T-cell (primary cell): Measurements from ENCODE around the gene AGAP3. TPM values are rescaled to one million over a fixed set of nuclear protein-coding genes. Genes with fewer than 3 reads are reported as not detected.
A peak's percentile ranks its signal among the peaks of the same experiment; 100 is the strongest.

Experiments
- ATAC-seq, 4 experiments: fragments of 200-7000 bp in 3 of 4; fragments of 150-1000 bp in 1 of 4; cut with Tn5 transposase; replicated peaks in 1 of 4; 1 replicate in 3 of 4; 2 replicates in 1 of 4; pipeline ENCODE4 v1.10.0; 2021; ENCODE audit warnings: moderate library complexity in 3 of 4, mild to moderate bottlenecking in 2 of 4, moderate number of reproducible peaks in 1 of 4
- CTCF ChIA-PET, 2 donors: fragments of 300-600 bp; sonication (Branson Sonifier 250); formaldehyde crosslinking; loops; one replicate each; lab custom pipeline; 2022; ENCODE audit warnings: antibody characterized with exemption in 2 of 2; lab: Charles Lee
- POLR2A ChIA-PET, 2 donors: fragments of 300-600 bp; sonication (Branson Sonifier 250); formaldehyde crosslinking; loops; one replicate each; lab custom pipeline; 2022; ENCODE audit warnings: antibody characterized with exemption in 2 of 2; lab: Charles Lee
- DNase-seq, 35 experiments: peaks; one replicate each; pipeline versions ENCODE4 v3.0.0 to v3.0.0-alpha.2; 2013 to 2023
- H3K27ac ChIP-seq: one replicate; pipeline ENCODE4 v1.5.1; 2013; ENCODE audit warnings: low read length
- H3K27me3 ChIP-seq, 2 experiments: replicated peaks in 1 of 2; 1 replicate in 1 of 2; 2 replicates in 1 of 2; pipeline versions ENCODE4 v1.6.1 to v1.7.0; 2013; ENCODE audit warnings: low read length in 1 of 2, mixed read lengths in 1 of 2; ENCODE audit not compliant: control insufficient read depth in 2 of 2, insufficient read depth in 2 of 2; ENCODE audit errors: extremely low read depth in 1 of 2
- H3K36me3 ChIP-seq, 2 donors: 1 replicate in 1 of 2; 2 replicates in 1 of 2; pipeline versions ENCODE4 v1.6.1 to v1.7.0; 2013; ENCODE audit warnings: low read length in 1 of 2; ENCODE audit not compliant: control insufficient read depth in 2 of 2, insufficient read depth in 1 of 2; ENCODE audit errors: extremely low read depth in 1 of 2
- H3K4me1 ChIP-seq, 2 experiments: 1 replicate in 1 of 2; 2 replicates in 1 of 2; pipeline versions ENCODE4 v1.6.1 to v1.7.0; 2013; ENCODE audit warnings: low read length in 2 of 2, mixed read lengths in 1 of 2; ENCODE audit not compliant: insufficient read depth in 2 of 2, control insufficient read depth in 1 of 2; ENCODE audit errors: extremely low read depth in 1 of 2
- H3K4me3 ChIP-seq, 2 donors: 1 replicate in 1 of 2; 2 replicates in 1 of 2; pipeline versions ENCODE4 v1.5.1 to v1.7.0; 2013; ENCODE audit warnings: mild to moderate bottlenecking in 2 of 2, low read length in 1 of 2, moderate library complexity in 1 of 2; ENCODE audit not compliant: control insufficient read depth in 1 of 2; ENCODE audit errors: extremely low read depth in 1 of 2
- H3K9me3 ChIP-seq: 2 replicates; pipeline ENCODE4 v1.7.0; 2013
- H3K27ac Mint-ChIP-seq, 2 donors: one replicate each; pipeline ENCODE4 v1.8.0; 2020 to 2021; ENCODE audit warnings: mild to moderate bottlenecking in 2 of 2, mixed read lengths in 2 of 2
- H3K27me3 Mint-ChIP-seq, 2 donors: one replicate each; pipeline ENCODE4 v1.8.0; 2021 to 2022; ENCODE audit warnings: mixed read lengths in 2 of 2
- H3K36me3 Mint-ChIP-seq: one replicate; pipeline ENCODE4 v1.8.0; 2021; ENCODE audit warnings: mixed read lengths
- H3K4me1 Mint-ChIP-seq, 3 donors: one replicate each; pipeline ENCODE4 v1.8.0; 2020 to 2022; ENCODE audit warnings: mixed read lengths in 3 of 3, mild to moderate bottlenecking in 1 of 3
- H3K4me3 Mint-ChIP-seq, 3 donors: one replicate each; pipeline ENCODE4 v1.8.0; 2020 to 2022; ENCODE audit warnings: mild to moderate bottlenecking in 3 of 3, mixed read lengths in 3 of 3, moderate library complexity in 3 of 3
- H3K9me3 Mint-ChIP-seq, 3 donors: one replicate each; pipeline ENCODE4 v1.8.0; 2020 to 2022; ENCODE audit warnings: mixed read lengths in 3 of 3
- WGBS: methylation state at CpG from one replicate; pipeline ENCODE4 v1.1.5; 2013; ENCODE audit warnings: missing lambda C conversion rate; ENCODE audit not compliant: insufficient coverage; 5-methylcytosine and 5-hydroxymethylcytosine counted together
- total RNA-seq, 35 experiments: library from RNA in 6 of 35; stranded (reverse) in 6 of 35; fragments of 120-200 nt in 1 of 35; gene quantifications; one replicate each; pipeline versions ENCODE4 v1.2.1 to v1.2.4 and lab custom pipeline; 2013 to 2026

Gene AGAP3
- total RNA-seq, 5 donors from 2014 or later (not counting 1 experiment from before 2014, with no cell fraction given), result 28.2 to 67.3 (median 50.9) TPM

DNA sequence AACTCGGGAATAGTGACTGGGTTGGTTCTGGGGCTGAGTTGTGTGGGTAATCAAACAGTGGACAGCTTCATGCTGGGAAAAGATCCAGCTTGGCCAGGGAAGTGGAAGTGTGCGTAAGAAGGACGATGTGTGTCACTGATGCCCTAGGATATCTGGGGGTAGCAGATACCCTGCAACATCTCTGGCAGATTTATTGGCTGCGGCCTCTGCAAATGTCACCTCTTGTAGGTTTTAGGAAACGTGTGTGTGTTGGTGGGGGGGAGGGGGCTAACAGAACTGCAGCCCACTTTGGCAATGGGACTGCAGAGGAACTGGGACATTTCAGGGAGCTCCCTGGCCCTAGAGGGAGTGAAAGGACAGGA is 965 bp upstream of the AGAP3 start:
- no peaks in the 10 kb centered on the region for H3K9me3 Mint-ChIP-seq
- Histone ChIP-seq H3K4me1 (peaks cover 17 to 74% of the 10 kb centered on the region in 2 experiments), H3K9me3 (no peaks in the 10 kb centered on the region), H3K4me3 (peak overlapping the region in 1 of 2 donors; percentile 57), H3K36me3 (no peaks in the 10 kb centered on the region), H3K27me3 (peaks cover 0 to 22% of the 10 kb centered on the region in 2 experiments), H3K27ac (no peak overlapping the region)
- peak overlapping the region; percentile 74 to 89 (median 84) for H3K4me3 Mint-ChIP-seq
- H3K27ac Mint-ChIP-seq, result peak overlapping the region; percentile 75 to 83
- H3K27me3 Mint-ChIP-seq, result peaks cover 4 to 11% of the 10 kb centered on the region in 2 donors
- peaks cover 42 to 51% (median 51%) of the 10 kb centered on the region in 3 donors for H3K4me1 Mint-ChIP-seq
- no peaks in the 10 kb centered on the region for H3K36me3 Mint-ChIP-seq
- no peak for ATAC-seq
- ChIA-PET POLR2A (interaction anchor here (0.5 to 1.7 kb wide), 4 partner anchors 17 to 82 kb away, joined by 3 to 12 read pairs (median 6); partner anchors contain the start of genes ABCB8 (in 1 of the 2) and GBX1 (in 1 of the 2)), CTCF (interaction anchor here (0.8 to 1.4 kb wide), 3 partner anchors 26 to 57 kb away, joined by 3 to 8 read pairs (median 4); partner anchors contain the start of gene ABCB8 (in 1 of the 2))
- whole genome bisulfite sequencing, result 47% methylated on average over 5 of the region's 5 CpGs
- no peak for DNase-seq

- Histone ChIP-seq H3K27ac (no peak overlapping the region), H3K27me3 (peaks cover 0 to 23% of the 10 kb centered on the region in 2 experiments), H3K4me1 (peaks cover 17 to 63% of the 10 kb centered on the region in 2 experiments), H3K4me3 (peak overlapping the region; percentile 66 to 80), H3K36me3 (no peaks in the 10 kb centered on the region), H3K9me3 (no peaks in the 10 kb centered on the region)
- POLR2A ChIA-PET, result no interaction called here
- under 1% methylated on average over 55 of the region's 56 CpGs for WGBS
- Mint-ChIP-seq H3K27ac (peak overlapping the region in 1 of 2 donors; percentile 39), H3K4me3 (peak overlapping the region; percentile 79 to 92 (median 83)), H3K36me3 (no peaks in the 10 kb centered on the region), H3K9me3 (no peaks in the 10 kb centered on the region), H3K27me3 (peaks cover 4 to 11% of the 10 kb centered on the region in 2 donors), H3K4me1 (peaks cover 44 to 51% (median 50%) of the 10 kb centered on the region in 3 donors)
- CTCF ChIA-PET, result interaction anchor here in 1 of 2 donors (0.6 to 0.7 kb wide), 2 partner anchors 546 to 716 kb away, joined by 3 to 4 read pairs; no protein-coding TSS in a partner anchor
- ATAC-seq (peak in 2 of 4 experiments; percentile 20 to 26), DNase-seq (peak in 5 of 35 experiments; percentile 9 to 55 (median 19))
Measured at GRCh38 chr7:151086802-151087244, 548 bp downstream of the AGAP3 start.

GRCh38 chr7:151087245-151088018 is 1.2 kb downstream of the AGAP3 start:
- CTCF ChIA-PET, result interaction anchor here in 1 of 2 donors (0.6 to 0.7 kb wide), 2 partner anchors 545 to 717 kb away, joined by 3 to 4 read pairs; no protein-coding TSS in a partner anchor
- H3K27me3 Mint-ChIP-seq, result peaks cover 4 to 11% of the 10 kb centered on the region in 2 donors
- no peaks in the 10 kb centered on the region for H3K9me3 Mint-ChIP-seq
- H3K4me3 ChIP-seq, result peak overlapping the region; percentile 66 to 80
- H3K4me1 Mint-ChIP-seq, result peaks cover 41 to 51% (median 45%) of the 10 kb centered on the region in 3 donors
- POLR2A ChIA-PET, result interaction anchor here in 1 of 2 donors (0.6 kb wide), 1 partner anchor 601 kb away, joined by 6 read pairs; no protein-coding TSS in a partner anchor
- 2% methylated on average over 65 of the region's 70 CpGs for WGBS
- no peaks in the 10 kb centered on the region for H3K36me3 Mint-ChIP-seq
- peak overlapping the region; percentile 79 to 92 (median 83) for H3K4me3 Mint-ChIP-seq
- peak in 11 of 35 experiments; percentile 12 to 66 (median 34) for DNase-seq
- H3K36me3 ChIP-seq, result no peaks in the 10 kb centered on the region
- H3K27ac Mint-ChIP-seq, result peak overlapping the region in 1 of 2 donors; percentile 58
- H3K27me3 ChIP-seq, result peaks cover 0 to 23% of the 10 kb centered on the region in 2 experiments
- H3K9me3 ChIP-seq, result no peaks in the 10 kb centered on the region
- peaks cover 16 to 57% of the 10 kb centered on the region in 2 experiments for H3K4me1 ChIP-seq
- H3K27ac ChIP-seq, result no peak overlapping the region
- ATAC-seq, result peak in 3 of 4 experiments; percentile 22 to 38 (median 33)

DNA sequence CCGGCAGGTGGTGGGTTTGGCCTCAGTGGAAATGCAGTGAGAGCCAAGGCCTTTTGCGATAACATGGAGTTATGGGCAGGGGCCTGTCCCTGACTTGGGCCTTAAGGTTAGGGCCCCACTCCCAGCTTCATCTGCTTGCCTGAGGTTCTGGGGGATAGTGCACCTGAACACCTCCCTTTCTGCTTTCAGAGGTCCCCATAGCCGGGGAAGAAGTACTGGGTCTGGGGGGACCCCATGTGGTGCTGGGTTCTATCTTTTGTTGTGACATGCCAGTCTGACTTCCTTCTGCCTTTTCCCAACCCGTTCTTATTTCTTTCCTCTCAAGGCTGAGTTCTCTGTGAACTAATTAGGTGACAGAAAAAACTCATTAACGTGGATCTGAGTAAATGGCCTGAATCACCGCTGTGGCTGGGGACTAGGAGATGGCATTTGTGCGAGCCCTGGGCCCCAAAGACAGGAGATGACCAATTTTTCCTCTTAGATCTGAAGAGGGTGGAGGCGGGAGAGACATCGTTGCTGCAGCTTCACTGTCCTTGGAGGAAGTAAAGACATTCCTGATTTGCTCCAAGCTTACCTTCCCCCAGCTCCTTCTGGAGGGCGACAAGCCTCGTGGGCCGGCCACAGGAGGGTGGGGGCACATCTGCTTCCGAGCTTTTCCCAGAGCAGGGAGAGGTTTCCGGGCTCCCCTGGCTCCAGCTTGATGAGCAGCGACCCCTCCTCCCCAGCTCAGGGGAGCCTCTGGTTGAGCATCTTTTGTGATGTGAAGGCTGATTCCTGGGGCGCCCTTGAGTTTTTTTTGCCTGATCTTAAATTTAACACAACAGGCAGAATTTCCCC is 2.0 kb downstream of the AGAP3 start:
- no peaks in the 10 kb centered on the region for H3K9me3 Mint-ChIP-seq
- WGBS, result 83% methylated on average over 4 of the region's 16 CpGs
- H3K27ac Mint-ChIP-seq, result peak overlapping the region in 1 of 2 donors; percentile 58
- peaks cover 4 to 11% of the 10 kb centered on the region in 2 donors for H3K27me3 Mint-ChIP-seq
- DNase-seq (no peak), ATAC-seq (no peak)
- Histone ChIP-seq H3K36me3 (no peaks in the 10 kb centered on the region), H3K9me3 (no peaks in the 10 kb centered on the region), H3K27me3 (peaks cover 0 to 23% of the 10 kb centered on the region in 2 experiments), H3K4me1 (peaks cover 13 to 52% of the 10 kb centered on the region in 2 experiments), H3K4me3 (peak overlapping the region in 1 of 2 donors; percentile 66), H3K27ac (no peak overlapping the region)
- POLR2A ChIA-PET, result interaction anchor here in 1 of 2 donors (0.6 kb wide), 1 partner anchor 602 kb away, joined by 6 read pairs; no protein-coding TSS in a partner anchor
- peak overlapping the region; percentile 64 to 79 (median 68) for H3K4me3 Mint-ChIP-seq
- peaks cover 36 to 44% (median 39%) of the 10 kb centered on the region in 3 donors for H3K4me1 Mint-ChIP-seq
- CTCF ChIA-PET, result interaction anchor here in 1 of 2 donors (0.7 kb wide), 1 partner anchor 23 kb away, joined by 3 read pairs; no protein-coding TSS in a partner anchor
- no peaks in the 10 kb centered on the region for H3K36me3 Mint-ChIP-seq

DNA sequence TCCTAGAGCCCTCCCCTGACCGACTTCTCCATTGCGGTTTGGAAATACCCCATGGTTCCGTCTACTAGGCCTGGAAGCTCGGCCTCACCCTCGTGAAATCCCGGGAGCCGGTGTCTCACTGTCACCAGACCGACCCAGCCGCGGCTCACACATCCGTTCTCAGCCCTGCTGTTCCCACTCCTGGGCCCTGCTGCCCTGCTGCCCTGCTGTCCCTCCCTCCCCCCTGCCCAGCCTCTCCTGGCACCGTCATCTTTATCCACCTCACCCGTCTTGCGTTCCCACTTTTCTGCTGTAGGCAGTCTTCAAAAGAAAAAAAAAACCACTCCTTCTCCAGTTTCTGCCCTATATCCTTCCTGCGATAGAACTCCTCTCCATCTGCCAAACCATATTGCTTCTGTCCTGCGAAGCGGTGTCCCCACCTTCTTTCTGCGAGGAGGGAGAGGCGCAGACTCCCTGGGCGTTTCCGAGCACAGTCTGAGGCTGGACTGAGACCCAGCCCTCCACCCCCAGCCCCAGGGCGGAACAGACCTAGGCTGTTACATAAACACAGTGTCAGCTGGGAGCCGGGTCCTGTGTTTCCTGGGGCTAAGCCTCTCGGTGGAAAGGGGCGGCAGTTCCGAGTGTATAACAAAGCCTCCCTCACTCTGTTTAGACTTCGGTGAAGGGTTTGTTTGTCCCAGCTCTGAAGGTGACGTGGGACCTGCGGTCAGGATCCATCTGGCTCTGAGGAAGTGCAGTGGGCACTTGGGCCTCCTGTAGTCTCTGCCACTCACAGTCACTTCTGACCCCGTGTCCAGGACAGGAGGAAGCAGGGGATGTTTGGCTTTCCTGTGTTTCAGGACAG is 2.8 kb downstream of the AGAP3 start:
- H3K9me3 Mint-ChIP-seq, result no peaks in the 10 kb centered on the region
- ChIA-PET POLR2A (no interaction called here), CTCF (interaction anchor here in 1 of 2 donors (0.7 kb wide), 1 partner anchor 22 kb away, joined by 3 read pairs; no protein-coding TSS in a partner anchor)
- peaks cover 0 to 23% of the 10 kb centered on the region in 2 experiments for H3K27me3 ChIP-seq
- H3K4me1 Mint-ChIP-seq, result peaks cover 33 to 39% (median 36%) of the 10 kb centered on the region in 3 donors
- no peak overlapping the region for H3K4me3 ChIP-seq
- H3K36me3 Mint-ChIP-seq, result no peaks in the 10 kb centered on the region
- DNase-seq (peak in 2 of 35 experiments; percentile 35 to 43), ATAC-seq (no peak)
- peak overlapping the region; percentile 9 to 79 (median 64) for H3K4me3 Mint-ChIP-seq
- WGBS, result 57% methylated on average over 17 of the region's 30 CpGs
- H3K9me3 ChIP-seq, result no peaks in the 10 kb centered on the region
- H3K36me3 ChIP-seq, result no peaks in the 10 kb centered on the region
- peaks cover 10 to 46% of the 10 kb centered on the region in 2 experiments for H3K4me1 ChIP-seq
- no peak overlapping the region for H3K27ac ChIP-seq
- H3K27me3 Mint-ChIP-seq, result peaks cover 4 to 11% of the 10 kb centered on the region in 2 donors
- H3K27ac Mint-ChIP-seq, result peak overlapping the region in 1 of 2 donors; percentile 29
